ENCODE results near the gene PTCD2. TPM values are rescaled to one million over a fixed set of nuclear protein-coding genes. Genes with fewer than 3 reads are reported as not detected.

PTCD2 gene
- total RNA-seq, 4 donors from 2014 or later = 3.5 to 7.1 (median 5.8) TPM

GRCh38 chr5:72363166-72363802, 43.1 kb downstream of the PTCD2 start:
- Histone ChIP-seq H3K4me3 (no peak overlapping the region), H3K27ac (replicated peaks in 1 of 4) (no peak overlapping the region), H3K9me3 (no peaks in the 10 kb centered on the region), H3K4me1 (peaks cover 7 to 15% (median 12%) of the 10 kb centered on the region in 4 donors), H3K27me3 (no peaks in the 10 kb centered on the region), H3K36me3 (peaks cover 5 to 45% (median 30%) of the 10 kb centered on the region in 4 donors)
- 100% methylated on average over 1 of the region's 1 CpG for WGBS
- TF ChIP-seq CTCF (IDR thresholded peaks at IDR 0.05) (no peak), POLR2A (IDR thresholded peaks at IDR 0.05; ENCODE audit: low read depth) (no peak), EP300 (IDR thresholded peaks at IDR 0.05) (no peak), POLR2AphosphoS5 (IDR thresholded peaks at IDR 0.05) (no peak)
- intact Hi-C loops (cut with DNase I) = loop anchor here (10.0 kb wide), 2 partner anchors 242 to 482 kb away; no protein-coding TSS in a partner anchor
- peak; percentile 57 for DNase-seq (ENCODE audit: extremely low spot score)

GRCh38 chr5:72364171-72364570, 44.0 kb downstream of the PTCD2 start:
- Histone ChIP-seq H3K4me3 (no peak overlapping the region), H3K27me3 (no peaks in the 10 kb centered on the region), H3K27ac (replicated peaks in 1 of 4) (no peak overlapping the region), H3K36me3 (peaks cover 0 to 36% (median 22%) of the 10 kb centered on the region in 4 donors), H3K4me1 (peaks cover 7 to 22% (median 15%) of the 10 kb centered on the region in 4 donors), H3K9me3 (no peaks in the 10 kb centered on the region)
- 88% methylated on average over 1 of the region's 1 CpG for WGBS
- no peak for DNase-seq (ENCODE audit: extremely low spot score)
- TF ChIP-seq POLR2A (IDR thresholded peaks at IDR 0.05; ENCODE audit: low read depth) = no peak
- TF ChIP-seq EP300 (IDR thresholded peaks at IDR 0.05) = no peak
- TF ChIP-seq CTCF (IDR thresholded peaks at IDR 0.05) = no peak
- no peak for TF ChIP-seq POLR2AphosphoS5 (IDR thresholded peaks at IDR 0.05)
- intact Hi-C loops (cut with DNase I) = loop anchor here (10.0 kb wide), 2 partner anchors 241 to 481 kb away; no protein-coding TSS in a partner anchor

GRCh38 chr5:72364951-72365350, 44.8 kb downstream of the PTCD2 start:
- intact Hi-C loops (cut with DNase I) = loop anchor here (5.0 to 10.0 kb wide), 4 partner anchors 87 to 480 kb away; partner anchors contain the start of gene TNPO1
- Histone ChIP-seq H3K4me1 (peaks cover 7 to 30% (median 23%) of the 10 kb centered on the region in 4 donors), H3K9me3 (no peaks in the 10 kb centered on the region), H3K27me3 (no peaks in the 10 kb centered on the region), H3K36me3 (peaks cover 0 to 28% (median 14%) of the 10 kb centered on the region in 4 donors), H3K4me3 (no peak overlapping the region), H3K27ac (replicated peaks in 1 of 4) (no peak overlapping the region)
- no peak for DNase-seq (ENCODE audit: extremely low spot score)
- TF ChIP-seq EP300 (IDR thresholded peaks at IDR 0.05) (no peak), CTCF (IDR thresholded peaks at IDR 0.05) (no peak), POLR2AphosphoS5 (IDR thresholded peaks at IDR 0.05) (no peak), POLR2A (IDR thresholded peaks at IDR 0.05; ENCODE audit: low read depth) (no peak)
- 95% methylated on average over 4 of the region's 4 CpGs for WGBS

- DNase-seq (ENCODE audit: extremely low spot score) = peak; percentile 94
- Histone ChIP-seq H3K4me1 (peaks cover 7 to 33% (median 27%) of the 10 kb centered on the region in 4 donors), H3K9me3 (no peaks in the 10 kb centered on the region), H3K36me3 (peaks cover 0 to 14% (median 4%) of the 10 kb centered on the region in 4 donors), H3K4me3 (no peak overlapping the region), H3K27me3 (no peaks in the 10 kb centered on the region), H3K27ac (replicated peaks in 1 of 4) (no peak overlapping the region)
- TF ChIP-seq CTCF (IDR thresholded peaks at IDR 0.05) = peak; percentile 77 to 90 (median 82)
- peak; percentile 26 to 45 for TF ChIP-seq POLR2AphosphoS5 (IDR thresholded peaks at IDR 0.05)
- no peak for TF ChIP-seq POLR2A (IDR thresholded peaks at IDR 0.05; ENCODE audit: low read depth)
- TF ChIP-seq EP300 (IDR thresholded peaks at IDR 0.05) = no peak
- 33% methylated on average over 7 of the region's 7 CpGs for WGBS
- intact Hi-C loops (cut with DNase I) = loop anchor here (1.0 to 10.0 kb wide), 5 partner anchors 86 to 478 kb away; partner anchors contain the start of gene TNPO1
Measured at GRCh38 chr5:72366324-72366976, 46.3 kb downstream of the PTCD2 start.

Data from esophagus muscularis mucosa (tissue), 4 donors.